T-helper 2 cell treated with Interferon-gamma antibody and Interleukin-4, amounts not matched to agents 100 ng/mL and 5 ng/mL, for 36 hours (primary cell): ENCODE measurements around the gene SLC35F3. TPM values are rescaled to one million over a fixed set of nuclear protein-coding genes. Genes with fewer than 3 reads are reported as not detected.
"Not testable (repeated sequence)": the region's sequence is repeated elsewhere in the genome, so short reads cannot be mapped to it uniquely, and the experiment has no call there.

Experiments used
- intact Hi-C: fragments of 100-400 bp; cut with micrococcal nuclease; formaldehyde crosslinking; loops from one replicate; pipeline ENCODE4 v1.15.1; 2023
- total RNA-seq: library from RNA; stranded (reverse); gene quantifications from 2 replicates; pipeline ENCODE4 v1.2.3, GENCODE V29; 2022

SLC35F3 gene
- total RNA-seq, 1 donor from 2014 or later = 3.4 TPM

GRCh38 chr1:234246638-234247116 lies 342.2 kb downstream of the SLC35F3 start:
- intact Hi-C loops = no loop called here

DNA sequence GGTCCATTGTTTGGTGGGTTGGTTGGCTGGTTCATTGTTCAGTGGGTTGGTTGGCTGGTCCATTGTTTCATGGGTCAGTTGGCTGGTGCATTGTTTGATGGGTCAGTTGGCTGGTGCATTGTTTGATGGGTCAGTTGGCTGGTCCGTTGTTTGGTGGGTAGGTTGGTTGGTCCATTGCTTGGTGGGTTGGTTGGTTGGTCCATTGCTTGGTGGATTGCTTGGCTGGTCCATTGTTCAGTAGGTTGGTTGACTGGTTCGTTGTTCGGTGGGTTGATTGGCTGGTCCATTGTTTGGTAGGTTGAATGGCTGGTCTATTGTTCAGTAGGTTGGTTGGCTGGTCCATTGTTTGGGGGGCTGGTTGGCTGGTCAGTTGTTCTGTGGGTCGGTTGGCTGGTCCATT lies 343.3 kb downstream of the SLC35F3 start:
- intact Hi-C loops = not testable (repeated sequence)

- intact Hi-C loops = no loop called here
Measured at GRCh38 chr1:234250747-234251146, 346.3 kb downstream of the SLC35F3 start.

GRCh38 chr1:234253732-234254131 lies 349.3 kb downstream of the SLC35F3 start:
- intact Hi-C loops = no loop called here

DNA sequence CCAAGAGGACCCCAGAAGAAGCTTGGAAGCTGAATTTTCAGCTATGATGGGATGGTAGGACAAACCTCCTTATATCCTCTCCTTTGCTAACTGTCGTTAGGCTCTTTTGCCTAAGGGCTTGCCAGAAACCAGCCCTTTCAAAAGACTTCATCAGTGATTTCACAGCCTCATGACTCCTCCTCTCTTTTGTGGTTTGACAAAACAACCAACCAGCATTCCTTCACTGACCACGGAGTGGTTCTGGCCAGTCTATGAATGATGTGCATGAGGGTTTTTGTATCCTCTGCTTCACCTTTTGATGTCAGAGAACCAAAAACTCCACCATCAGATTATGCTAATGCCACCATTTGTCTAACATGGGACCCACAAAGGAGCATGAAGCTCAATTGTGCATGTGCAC lies 351.9 kb downstream of the SLC35F3 start:
- intact Hi-C loops = no loop called here

GRCh38 chr1:234258071-234258470 lies 353.6 kb downstream of the SLC35F3 start:
- intact Hi-C loops = no loop called here

DNA sequence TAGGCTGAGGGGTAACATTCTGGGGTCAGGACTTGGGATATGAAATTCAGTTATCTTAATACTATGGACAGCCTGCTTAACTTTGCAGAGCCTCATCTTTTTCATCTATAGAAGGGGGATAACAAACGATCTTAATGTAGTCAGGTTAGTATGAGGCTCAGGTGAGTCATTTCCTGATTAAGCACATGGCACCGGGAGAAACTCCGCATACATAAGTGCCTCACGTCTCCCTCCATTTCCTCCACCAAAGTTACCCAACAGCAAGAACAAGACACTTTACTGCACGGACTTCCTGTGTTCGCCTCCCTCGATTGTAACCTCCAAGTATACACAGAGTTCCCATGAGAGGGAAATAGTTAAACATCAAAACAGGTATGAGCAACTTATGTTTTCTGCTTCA lies 356.1 kb downstream of the SLC35F3 start:
- intact Hi-C loops = no loop called here

DNA sequence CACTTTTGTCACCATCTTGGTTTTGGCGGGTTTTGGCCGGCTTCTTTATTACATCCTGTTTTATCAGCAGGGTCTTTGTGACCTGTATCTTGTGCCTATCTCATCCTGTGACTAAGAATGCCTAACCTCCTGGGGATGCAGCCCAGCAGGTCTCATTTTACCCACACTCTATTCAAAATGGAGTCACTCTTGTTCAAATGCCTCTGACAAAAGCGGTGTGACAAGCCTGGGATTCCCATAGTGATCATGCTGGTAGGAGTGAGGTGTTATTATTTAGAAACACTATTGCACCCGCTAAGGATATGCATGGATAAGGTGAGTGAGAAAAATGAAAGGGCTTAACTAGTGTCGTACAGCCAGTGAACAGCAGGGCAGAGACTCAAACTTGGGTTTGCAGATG lies 357.1 kb downstream of the SLC35F3 start:
- intact Hi-C loops = no loop called here

DNA sequence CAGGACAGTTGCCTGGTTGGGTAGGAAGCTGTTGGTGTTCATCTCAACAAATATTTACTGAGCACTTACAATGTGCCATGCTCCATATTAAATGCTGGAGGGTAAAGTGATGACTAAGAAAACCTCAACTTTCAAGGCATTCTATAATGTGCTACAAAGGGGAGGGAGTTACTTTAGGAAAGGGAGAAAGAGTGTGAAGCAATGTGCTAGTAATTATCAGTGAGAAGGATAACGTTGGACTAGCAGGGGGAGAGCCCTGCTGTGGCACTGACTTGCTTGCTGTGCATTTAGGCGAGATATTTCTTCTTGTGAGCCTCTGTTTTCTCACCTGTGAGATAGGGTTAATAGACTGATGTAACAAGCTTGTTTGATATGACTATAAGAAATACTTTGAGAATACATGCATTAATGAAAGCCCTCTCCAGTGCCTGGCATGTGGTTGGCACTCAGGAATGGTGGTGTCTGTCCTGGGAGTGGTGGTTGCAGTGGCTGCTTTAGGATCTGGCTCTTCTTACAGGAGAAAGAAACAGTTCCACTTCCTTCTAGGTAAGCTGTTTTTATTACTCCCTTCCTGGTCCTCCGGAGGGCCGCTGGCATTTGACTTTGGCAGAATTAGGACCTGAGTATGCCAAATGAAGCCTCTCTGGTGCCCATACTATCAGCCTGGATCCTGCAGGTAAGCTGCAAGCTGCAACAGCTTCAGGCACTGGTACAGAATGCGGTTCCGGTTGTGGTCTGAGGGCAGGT lies 357.7 kb downstream of the SLC35F3 start:
- intact Hi-C loops = no loop called here

DNA sequence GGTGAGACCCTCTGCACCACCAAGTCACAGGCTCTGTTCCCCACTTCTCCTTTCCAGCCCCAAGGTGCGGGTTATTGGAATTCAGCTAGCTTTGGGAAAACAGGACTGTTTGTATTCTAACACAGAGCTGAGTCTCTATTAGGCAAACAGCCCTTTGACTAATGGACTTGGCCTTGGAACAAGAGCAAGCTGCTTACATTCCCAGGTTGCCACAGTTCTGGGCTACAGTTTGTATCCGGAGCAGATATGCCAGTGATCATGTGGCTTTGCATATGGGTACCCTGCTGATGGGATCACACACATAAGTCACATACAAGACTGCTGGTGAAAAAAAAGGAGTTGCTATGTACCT lies 358.3 kb downstream of the SLC35F3 start:
- intact Hi-C loops = no loop called here

- intact Hi-C loops = no loop called here
Measured at GRCh38 chr1:234264832-234265231, 360.4 kb downstream of the SLC35F3 start.

GRCh38 chr1:234265321-234265720 lies 360.8 kb downstream of the SLC35F3 start:
- intact Hi-C loops = no loop called here

GRCh38 chr1:234265861-234266260 lies 361.4 kb downstream of the SLC35F3 start:
- intact Hi-C loops = no loop called here

DNA sequence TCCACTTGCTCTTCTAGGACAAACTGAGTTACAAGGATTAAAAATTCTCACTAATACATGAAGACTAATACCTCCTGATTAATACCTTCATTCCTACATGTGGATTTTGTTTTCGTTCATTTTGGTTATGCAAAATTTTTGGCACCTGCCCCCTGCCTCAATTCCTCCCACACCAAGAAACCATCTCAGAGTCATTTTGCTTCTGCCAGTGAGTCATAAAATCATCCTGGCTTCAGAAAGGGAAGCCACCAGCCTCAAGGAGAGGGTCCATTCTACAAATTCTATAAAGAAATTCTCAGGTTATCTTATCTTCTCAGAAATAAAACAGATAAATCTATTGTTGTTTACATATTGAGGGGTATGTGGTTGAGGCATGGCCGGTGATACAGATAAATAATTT lies 365.6 kb downstream of the SLC35F3 start:
- intact Hi-C loops = no loop called here

DNA sequence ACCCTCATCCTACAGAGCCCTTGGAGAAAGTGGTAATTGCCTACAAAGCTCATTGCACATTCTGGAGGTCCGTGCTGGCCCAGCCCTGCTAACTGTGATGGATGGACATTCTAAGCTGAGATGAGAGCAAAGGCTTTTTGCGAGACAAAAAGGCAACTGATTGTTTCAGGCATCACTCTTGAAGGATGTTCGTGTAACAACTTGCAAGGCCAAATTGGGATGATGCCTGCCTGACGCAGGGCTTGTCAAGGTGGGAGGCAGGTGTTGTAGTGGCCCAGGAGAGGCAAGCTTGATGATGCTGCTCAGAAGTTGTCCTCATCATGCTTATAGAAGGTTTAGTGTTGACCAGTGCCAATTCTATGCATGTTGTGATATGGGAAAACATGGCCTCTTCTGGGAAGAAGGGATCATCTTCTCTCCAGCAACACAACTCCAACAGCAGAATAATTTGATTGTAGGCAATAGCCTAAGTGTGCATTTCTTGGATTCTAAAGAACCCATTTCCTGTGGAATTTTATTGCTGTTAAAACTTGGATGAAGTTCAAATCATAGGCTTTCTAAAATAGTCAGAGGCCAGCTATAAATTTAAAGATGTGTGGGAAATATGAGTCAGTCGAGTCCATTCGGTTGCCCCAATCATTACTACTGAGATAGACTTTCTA lies 366.2 kb downstream of the SLC35F3 start:
- intact Hi-C loops = no loop called here

GRCh38 chr1:234271243-234271606 lies 366.7 kb downstream of the SLC35F3 start:
- intact Hi-C loops = no loop called here

DNA sequence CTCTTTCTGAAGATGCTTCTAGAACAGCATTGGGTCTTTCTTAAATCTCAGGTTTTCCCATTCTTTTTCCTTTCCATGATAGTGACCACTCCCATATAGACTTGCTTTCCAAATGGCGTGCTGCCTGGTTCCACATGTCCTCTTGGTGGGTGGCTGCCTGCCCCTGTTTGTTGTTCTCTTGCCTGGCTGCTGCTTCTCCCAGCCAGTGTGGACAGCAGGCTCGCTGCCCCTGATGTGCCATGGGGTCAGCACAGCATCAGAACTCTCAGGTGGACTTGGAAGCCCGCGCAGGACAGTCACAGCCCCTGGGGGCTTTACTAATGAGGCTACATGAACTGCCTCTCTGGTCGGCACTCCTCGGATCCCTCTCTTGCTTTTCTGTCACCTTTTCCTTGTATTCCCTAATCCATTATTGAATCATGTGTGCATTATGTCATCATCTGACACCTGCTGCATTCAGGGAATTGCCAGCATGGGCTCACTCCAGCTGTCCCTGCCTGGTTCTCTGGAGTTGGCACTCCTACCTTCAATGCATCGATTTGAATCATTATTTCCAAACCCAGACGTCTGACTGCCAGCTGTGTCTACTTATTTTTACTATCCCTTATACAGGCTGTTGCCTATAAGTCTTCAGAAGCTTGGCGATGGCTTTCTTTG lies 368.3 kb downstream of the SLC35F3 start:
- intact Hi-C loops = no loop called here

DNA sequence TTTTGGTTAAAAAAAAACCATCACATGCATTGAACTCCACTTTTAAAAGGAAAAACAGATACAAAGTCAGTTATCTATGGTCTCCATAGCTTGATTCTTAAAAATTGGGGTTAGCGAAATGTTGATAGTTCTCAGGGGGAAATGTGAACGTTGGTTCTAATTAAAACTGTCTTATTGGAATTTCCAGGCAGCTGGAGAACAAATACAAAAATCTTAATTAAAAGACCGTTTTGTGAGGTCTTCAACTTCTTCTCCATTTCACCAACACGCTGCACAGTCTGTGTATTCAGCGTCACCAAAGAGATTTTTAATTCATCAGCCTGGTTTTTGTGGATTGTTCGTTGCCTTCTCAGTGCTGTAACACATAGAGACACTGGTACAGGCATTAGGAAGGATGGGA lies 369.5 kb downstream of the SLC35F3 start:
- intact Hi-C loops = no loop called here

DNA sequence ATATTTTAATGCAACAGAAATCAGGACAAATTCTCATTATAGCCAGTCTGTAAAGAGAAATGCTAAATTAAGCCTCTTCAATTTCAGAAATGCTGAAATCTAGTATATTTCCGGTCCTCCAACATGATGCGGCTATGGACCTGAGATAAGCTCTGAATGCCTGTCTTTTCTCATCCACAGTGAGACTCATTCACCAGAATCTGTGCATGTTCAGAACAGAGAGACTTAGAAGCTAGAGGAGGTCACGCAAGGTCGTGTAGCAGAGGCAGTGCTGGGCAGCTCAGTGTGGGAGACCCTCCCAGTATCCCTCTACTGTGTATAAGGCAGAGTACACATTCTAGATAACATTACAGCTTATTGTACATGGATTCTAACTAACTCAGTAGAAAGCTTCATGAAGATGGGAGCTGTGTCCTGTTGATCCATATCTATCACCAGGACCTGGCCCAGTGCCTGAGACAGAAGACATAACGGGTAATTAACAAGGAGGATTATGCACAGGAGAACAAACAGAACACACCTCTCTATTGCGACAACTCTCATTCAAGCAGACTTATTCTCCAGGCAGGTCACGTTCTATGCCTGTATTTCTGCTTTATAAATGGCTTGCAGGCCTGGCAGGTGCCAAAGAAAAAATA lies 371.8 kb downstream of the SLC35F3 start:
- intact Hi-C loops = no loop called here

GRCh38 chr1:234277161-234277868 lies 372.8 kb downstream of the SLC35F3 start:
- intact Hi-C loops = no loop called here

DNA sequence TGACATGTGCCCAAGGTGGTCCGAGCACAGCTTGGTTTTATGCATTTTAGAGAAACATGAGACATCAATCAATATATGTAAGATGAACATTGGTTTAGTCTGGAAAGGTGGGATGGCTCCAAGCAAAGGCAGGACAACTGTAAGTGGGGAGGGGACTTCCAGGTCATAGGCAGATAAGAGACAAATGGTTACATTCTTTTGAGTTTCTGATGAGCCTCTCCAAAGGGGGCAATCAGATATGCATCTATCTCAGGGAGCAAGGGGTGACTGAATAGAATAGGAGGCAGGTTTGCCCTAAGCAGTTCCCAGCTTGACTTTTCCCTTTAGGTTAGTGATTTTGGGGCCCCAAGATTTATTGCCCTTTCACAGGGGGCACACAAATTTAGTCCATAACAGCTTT lies 374.5 kb downstream of the SLC35F3 start:
- intact Hi-C loops = no loop called here
